GM06990 (cell line): ENCODE data around the gene FILIP1.

ENCODE experiments used
- DNase-seq: peaks from one replicate; pipeline ENCODE4 v3.0.0-alpha.2; 2011; ENCODE audit not compliant: insufficient read length; ENCODE audit errors: extremely low read depth
- H3K27me3 ChIP-seq: replicated peaks from 2 replicates; pipeline ENCODE4 v1.6.0; 2011; ENCODE audit warnings: low read length; ENCODE audit not compliant: control insufficient read depth, insufficient read depth
- H3K36me3 ChIP-seq: 2 replicates; pipeline ENCODE4 v1.5.1; 2011; ENCODE audit warnings: low read length; ENCODE audit not compliant: control insufficient read depth, insufficient read depth
- H3K4me3 ChIP-seq: replicated peaks from 2 replicates; pipeline ENCODE4 v1.5.1; 2011; ENCODE audit warnings: low read depth, mild to moderate bottlenecking, control low read depth, low read length
- TF ChIP-seq, protein P1 (sequence below): IDR thresholded peaks from 2 replicates; pipeline ENCODE4 v1.5.1; 2011; ENCODE audit warnings: low read length, control low read depth, mild to moderate bottlenecking, inconsistent platforms; ENCODE audit not compliant: insufficient read depth, poor library complexity, severe bottlenecking

FILIP1 gene

DNA sequence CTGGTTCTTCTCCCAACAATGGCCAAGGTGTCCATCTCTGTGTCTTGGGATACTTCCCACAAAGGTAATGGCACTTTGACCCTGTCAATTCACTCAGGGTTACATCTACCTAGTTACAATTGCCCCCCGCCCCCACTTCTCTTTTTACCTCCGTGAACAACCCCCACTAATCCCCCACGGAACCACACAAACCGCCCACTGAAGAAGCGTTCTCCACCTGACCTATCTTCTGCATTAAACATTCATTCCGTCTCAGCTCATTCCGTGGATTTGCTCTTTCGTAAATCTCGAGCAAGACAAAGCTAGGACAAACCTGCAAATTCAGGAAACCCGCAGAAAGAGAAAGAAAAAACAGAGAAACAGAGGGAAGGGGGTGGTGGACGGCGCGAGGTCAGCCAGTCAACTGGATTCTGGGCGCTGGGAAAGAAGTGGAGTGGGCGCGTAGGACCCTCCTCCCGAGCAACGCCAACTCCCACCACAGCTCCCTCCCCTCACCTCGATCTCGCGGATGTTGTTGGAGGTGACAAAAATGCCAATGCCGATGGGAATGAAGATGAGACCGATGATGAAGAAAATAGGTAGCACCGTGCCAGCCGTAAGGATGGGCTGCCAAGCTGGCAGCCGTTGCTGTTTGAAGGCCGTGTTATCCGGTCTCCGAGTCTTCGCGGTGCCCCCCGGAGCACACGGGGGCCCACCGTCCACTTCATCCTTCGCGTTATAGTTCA is 209.5 kb downstream of the FILIP1 start:
- TF ChIP-seq, protein P1, sequence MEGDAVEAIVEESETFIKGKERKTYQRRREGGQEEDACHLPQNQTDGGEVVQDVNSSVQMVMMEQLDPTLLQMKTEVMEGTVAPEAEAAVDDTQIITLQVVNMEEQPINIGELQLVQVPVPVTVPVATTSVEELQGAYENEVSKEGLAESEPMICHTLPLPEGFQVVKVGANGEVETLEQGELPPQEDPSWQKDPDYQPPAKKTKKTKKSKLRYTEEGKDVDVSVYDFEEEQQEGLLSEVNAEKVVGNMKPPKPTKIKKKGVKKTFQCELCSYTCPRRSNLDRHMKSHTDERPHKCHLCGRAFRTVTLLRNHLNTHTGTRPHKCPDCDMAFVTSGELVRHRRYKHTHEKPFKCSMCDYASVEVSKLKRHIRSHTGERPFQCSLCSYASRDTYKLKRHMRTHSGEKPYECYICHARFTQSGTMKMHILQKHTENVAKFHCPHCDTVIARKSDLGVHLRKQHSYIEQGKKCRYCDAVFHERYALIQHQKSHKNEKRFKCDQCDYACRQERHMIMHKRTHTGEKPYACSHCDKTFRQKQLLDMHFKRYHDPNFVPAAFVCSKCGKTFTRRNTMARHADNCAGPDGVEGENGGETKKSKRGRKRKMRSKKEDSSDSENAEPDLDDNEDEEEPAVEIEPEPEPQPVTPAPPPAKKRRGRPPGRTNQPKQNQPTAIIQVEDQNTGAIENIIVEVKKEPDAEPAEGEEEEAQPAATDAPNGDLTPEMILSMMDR, result no peak
- DNase-seq, result no peak
- H3K27me3 ChIP-seq, result no peaks in the 10 kb centered on the region
- H3K4me3 ChIP-seq, result peak overlapping the region; percentile 100
- H3K36me3 ChIP-seq, result no peaks in the 10 kb centered on the region

DNA sequence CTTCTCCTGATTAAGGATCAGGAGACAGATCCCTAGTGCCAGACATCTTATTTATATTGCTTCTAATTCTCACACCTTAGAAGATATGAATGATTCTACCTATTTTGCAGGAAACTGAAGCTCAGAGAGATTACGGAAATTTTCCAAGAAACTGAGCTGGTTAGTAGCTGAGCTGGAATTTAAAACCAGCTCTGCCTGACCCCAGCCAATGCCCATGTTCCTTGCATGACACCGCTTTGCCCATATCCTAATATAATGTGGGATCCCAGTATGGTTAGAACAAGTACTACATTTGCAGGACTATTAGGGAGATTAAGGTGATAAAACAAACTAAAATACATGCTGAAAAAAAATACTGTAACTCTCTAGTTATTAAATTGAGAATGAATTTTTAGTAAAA is 210.9 kb downstream of the FILIP1 start:
- TF ChIP-seq, protein P1, result no peak
- no peaks in the 10 kb centered on the region for H3K36me3 ChIP-seq
- H3K4me3 ChIP-seq, result peak overlapping the region; percentile 100
- no peaks in the 10 kb centered on the region for H3K27me3 ChIP-seq
- DNase-seq, result no peak

DNA sequence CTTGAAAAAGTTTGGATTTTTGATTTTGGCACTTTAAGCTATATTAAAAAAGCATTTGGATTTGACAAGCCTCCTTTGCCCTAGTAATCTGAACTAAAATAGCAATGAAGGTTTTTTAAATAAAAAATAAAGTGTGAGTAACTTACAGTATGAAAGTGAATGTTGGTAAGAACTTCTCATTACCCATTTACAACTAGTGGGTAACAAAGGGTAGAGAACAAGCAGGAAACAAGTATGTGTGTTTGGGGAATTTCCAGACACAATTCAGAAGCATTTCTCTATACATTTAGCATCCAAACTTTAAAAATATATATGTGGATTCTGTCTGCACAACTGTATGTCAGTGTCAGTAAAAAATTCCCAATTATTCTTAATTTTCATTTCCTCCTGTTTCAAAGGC is 211.9 kb downstream of the FILIP1 start:
- Histone ChIP-seq H3K4me3 (peak overlapping the region; percentile 100), H3K36me3 (no peaks in the 10 kb centered on the region; the same call in 1 of the 2 replicates), H3K27me3 (no peaks in the 10 kb centered on the region)
- DNase-seq, result no peak
- TF ChIP-seq, protein P1, result no peak

DNA sequence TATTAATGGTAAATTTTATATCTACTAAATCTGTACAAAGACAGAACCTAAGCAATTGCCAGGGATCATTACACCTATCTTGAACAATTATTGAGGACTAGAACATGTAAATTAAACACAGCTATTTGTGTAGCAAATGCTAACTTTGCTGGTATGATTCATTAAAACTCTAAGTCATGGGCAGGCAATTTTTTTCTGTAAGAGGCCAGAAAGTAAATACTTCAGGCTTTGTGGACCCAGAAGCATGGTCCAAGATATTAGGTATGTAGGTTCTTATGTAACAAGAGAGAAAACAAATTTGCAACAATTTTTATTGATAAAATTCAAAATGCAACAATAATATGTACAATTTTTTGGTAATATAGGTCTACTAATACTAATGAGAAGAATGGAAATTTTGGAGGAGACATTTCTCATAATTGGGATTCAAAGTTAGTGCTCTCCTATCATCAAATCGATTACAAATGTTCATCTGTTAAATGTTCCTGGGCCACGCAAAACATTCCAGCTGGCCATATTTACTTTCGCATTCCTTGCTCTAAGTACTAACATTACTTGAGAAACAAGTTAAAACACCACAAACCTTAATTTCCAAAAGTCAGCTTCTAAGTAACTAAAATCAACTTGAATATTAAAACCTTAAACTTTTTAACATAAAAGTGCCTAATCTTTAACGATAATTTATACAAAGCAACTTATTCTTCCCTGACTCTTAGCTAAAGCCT is 213.3 kb downstream of the FILIP1 start:
- H3K4me3 ChIP-seq, result no peak overlapping the region; the same call in 1 of the 2 replicates
- DNase-seq, result no peak
- TF ChIP-seq, protein P1, result no peak
- H3K36me3 ChIP-seq, result peaks cover 3% of the 10 kb centered on the region
- no peaks in the 10 kb centered on the region for H3K27me3 ChIP-seq

DNA sequence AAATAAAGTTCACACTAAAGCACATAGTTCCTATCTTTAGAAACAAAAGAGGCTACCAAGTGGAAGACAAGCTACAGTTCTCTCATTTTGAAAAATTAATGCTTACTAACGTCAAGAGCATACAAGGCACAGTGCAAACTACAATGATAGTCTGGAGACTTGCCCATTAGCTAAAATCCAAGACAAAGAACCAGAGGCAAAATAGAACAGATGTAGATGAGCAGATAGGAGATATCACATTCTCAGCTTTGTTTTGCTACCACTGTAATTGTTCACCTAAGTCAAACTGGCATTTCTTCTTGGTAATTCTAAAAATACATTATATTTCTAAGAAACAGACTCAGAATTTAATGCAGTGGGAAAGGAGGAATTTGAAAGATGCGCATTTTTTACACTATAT is 214.2 kb downstream of the FILIP1 start:
- TF ChIP-seq, protein P1, result no peak
- H3K4me3 ChIP-seq, result no peak overlapping the region
- no peak for DNase-seq
- peaks cover 3% of the 10 kb centered on the region for H3K36me3 ChIP-seq
- no peaks in the 10 kb centered on the region for H3K27me3 ChIP-seq
